ENCODE results near the gene IFIH1. TPM values are rescaled to one million over a fixed set of nuclear protein-coding genes. Genes with fewer than 3 reads are reported as not detected.

Gene IFIH1
- total and polyA plus RNA-seq, 9 of the 15 experiments (the other 6 are each of a cell fraction or from before 2014, with no cell fraction given), result 0.15 to 1.2 (median 0.60) TPM; not detected in 1

- TF ChIP-seq, protein P1, sequence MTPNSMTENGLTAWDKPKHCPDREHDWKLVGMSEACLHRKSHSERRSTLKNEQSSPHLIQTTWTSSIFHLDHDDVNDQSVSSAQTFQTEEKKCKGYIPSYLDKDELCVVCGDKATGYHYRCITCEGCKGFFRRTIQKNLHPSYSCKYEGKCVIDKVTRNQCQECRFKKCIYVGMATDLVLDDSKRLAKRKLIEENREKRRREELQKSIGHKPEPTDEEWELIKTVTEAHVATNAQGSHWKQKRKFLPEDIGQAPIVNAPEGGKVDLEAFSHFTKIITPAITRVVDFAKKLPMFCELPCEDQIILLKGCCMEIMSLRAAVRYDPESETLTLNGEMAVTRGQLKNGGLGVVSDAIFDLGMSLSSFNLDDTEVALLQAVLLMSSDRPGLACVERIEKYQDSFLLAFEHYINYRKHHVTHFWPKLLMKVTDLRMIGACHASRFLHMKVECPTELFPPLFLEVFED (CRISPR knock-in tag; conservative IDR thresholded peaks at IDR 0.05), result no peak
- TF ChIP-seq DNMT1 (IDR thresholded peaks at IDR 0.05), result no peak
- no peak for TF ChIP-seq MXI1 (IDR thresholded peaks at IDR 0.05; ENCODE audit: low read depth, low read length)
- TF ChIP-seq MAFK (IDR thresholded peaks at IDR 0.05; ENCODE audit: low read length), result no peak
- TF ChIP-seq GTF2A2 (tag; IDR thresholded peaks at IDR 0.05), result no peak
- TF ChIP-seq EP300 (IDR thresholded peaks at IDR 0.05; ENCODE audit: low read length), result no peak
- TF ChIP-seq BACH1 (tag; IDR thresholded peaks at IDR 0.05), result no peak
- no peak for TF ChIP-seq CBX3 (IDR thresholded peaks at IDR 0.05; ENCODE audit: borderline replicate concordance in 1 of 2, low read length in 2 of 2)
- TF ChIP-seq FUS (optimal IDR thresholded peaks at IDR 0.05; ENCODE audit: low read depth, low read length), result no peak
- TF ChIP-seq ZFX (CRISPR knock-in tag; IDR thresholded peaks at IDR 0.05), result no peak
- TF ChIP-seq PTTG1 (tag; IDR thresholded peaks at IDR 0.05; ENCODE audit: low read depth), result no peak
- no peak for TF ChIP-seq CREM (IDR thresholded peaks at IDR 0.05; ENCODE audit: low read depth)
Measured at GRCh38 chr2:162257425-162257824, 61.1 kb downstream of the IFIH1 start (continued).

GRCh38 chr2:162256591-162256991 lies 61.9 kb downstream of the IFIH1 start:
- H3K4me2 ChIP-seq (ENCODE audit: insufficient read depth, low read length), result no peak overlapping the region
- H3K27ac ChIP-seq (ENCODE audit: extremely low read depth, low read depth, low read length), result no peak overlapping the region
- POLR2A ChIA-PET, result no interaction called here
- BruUV-seq (replicated peaks), result no TSS peak
- H2AFZ ChIP-seq (ENCODE audit: low read depth, low read length), result no peak overlapping the region
- no peaks in the 10 kb centered on the region for H3K9me1 ChIP-seq (ENCODE audit: control insufficient read depth, insufficient read depth, low read length)
- no peak for ATAC-seq
- no peaks in the 10 kb centered on the region for H3K4me1 ChIP-seq (replicated peaks in 1 of 2; ENCODE audit: control insufficient read depth in 2 of 2, insufficient read depth in 2 of 2, low read length in 2 of 2)
- CTCF ChIA-PET (ENCODE audit: low intra/inter-chr PET ratio), result no interaction called here
- 0% methylated on average over 2 of the region's 2 CpGs for WGBS (ENCODE audit: insufficient coverage, low coverage, missing lambda C conversion rate)
- in situ Hi-C loops (cut with MboI) (no loop called here), intact Hi-C loops (cut with micrococcal nuclease) (no loop called here)
- no peaks in the 10 kb centered on the region for H3K27me3 ChIP-seq (ENCODE audit: control insufficient read depth in 2 of 2, insufficient read depth in 2 of 2, low read length in 2 of 2)
- H3K9ac ChIP-seq (ENCODE audit: insufficient read depth in 1 of 2, low read depth in 2 of 2, low read length in 2 of 2), result no peak overlapping the region
- no peak for DNase-seq (ENCODE audit: extremely low read depth in 1 of 4, low spot score in 3 of 4)
- FAIRE-seq, result no peak
- no peaks in the 10 kb centered on the region for H4K20me1 ChIP-seq (replicated peaks; ENCODE audit: control insufficient read depth, insufficient read depth, low read length)
- no peaks in the 10 kb centered on the region for H3K79me2 ChIP-seq (ENCODE audit: control insufficient read depth, insufficient read depth, low read length)
- no peaks in the 10 kb centered on the region; the same call in 1 of the 2 replicates for H3K9me3 ChIP-seq (replicated peaks; ENCODE audit: control insufficient read depth, insufficient read depth, low read depth, low read length)
- H3K4me3 ChIP-seq, result no peak overlapping the region
- no peaks in the 10 kb centered on the region for H3K36me3 ChIP-seq (ENCODE audit: control insufficient read depth, insufficient read depth, low read length)
- TF ChIP-seq ZNF311 (CRISPR knock-in tag; IDR thresholded peaks at IDR 0.05) (no peak), XRCC4 (IDR thresholded peaks at IDR 0.05; ENCODE audit: extremely low read depth, insufficient read depth, insufficient read length) (no peak), SIN3A (IDR thresholded peaks at IDR 0.05; ENCODE audit: borderline replicate concordance in 2 of 2, control insufficient read depth in 1 of 2, low read depth in 2 of 2, low read length in 2 of 2) (no peak), PURB (CRISPR knock-in tag; IDR thresholded peaks at IDR 0.05; ENCODE audit: low read depth) (no peak), ZFP36 (IDR thresholded peaks at IDR 0.05; ENCODE audit: low read depth, low read length, partially characterized antibody) (no peak), SP1 (CRISPR knock-in tag; IDR thresholded peaks at IDR 0.05) (no peak), SOX6 (IDR thresholded peaks at IDR 0.05) (no peak), ZKSCAN3 (CRISPR knock-in tag; IDR thresholded peaks at IDR 0.05) (no peak), E2F3 (CRISPR knock-in tag; IDR thresholded peaks at IDR 0.05) (no peak), BCOR (IDR thresholded peaks at IDR 0.05) (no peak), ETV5 (CRISPR knock-in tag; IDR thresholded peaks at IDR 0.05; ENCODE audit: low read depth) (no peak)
- TF ChIP-seq, protein P2, sequence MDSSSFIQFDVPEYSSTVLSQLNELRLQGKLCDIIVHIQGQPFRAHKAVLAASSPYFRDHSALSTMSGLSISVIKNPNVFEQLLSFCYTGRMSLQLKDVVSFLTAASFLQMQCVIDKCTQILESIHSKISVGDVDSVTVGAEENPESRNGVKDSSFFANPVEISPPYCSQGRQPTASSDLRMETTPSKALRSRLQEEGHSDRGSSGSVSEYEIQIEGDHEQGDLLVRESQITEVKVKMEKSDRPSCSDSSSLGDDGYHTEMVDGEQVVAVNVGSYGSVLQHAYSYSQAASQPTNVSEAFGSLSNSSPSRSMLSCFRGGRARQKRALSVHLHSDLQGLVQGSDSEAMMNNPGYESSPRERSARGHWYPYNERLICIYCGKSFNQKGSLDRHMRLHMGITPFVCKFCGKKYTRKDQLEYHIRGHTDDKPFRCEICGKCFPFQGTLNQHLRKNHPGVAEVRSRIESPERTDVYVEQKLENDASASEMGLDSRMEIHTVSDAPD (CRISPR knock-in tag; IDR thresholded peaks at IDR 0.05), result no peak

All from K562 (cell line).